ENCODE measurements around the gene PCNX2.

GRCh38 chr1:233086961-233087881 is 208.3 kb downstream of the PCNX2 start:
- TF ChIP-seq CTCF (conservative IDR thresholded peaks at IDR 0.05) (no peak), EZH2 (IDR thresholded peaks at IDR 0.05; ENCODE audit: low read depth) (no peak)

All from PC-9 (cell line).